ENCODE data around the gene IL10RB. TPM values are rescaled to one million over a fixed set of nuclear protein-coding genes. Genes with fewer than 3 reads are reported as not detected.

Gene IL10RB
- polyA plus RNA-seq, 1 donor (not counting 4 experiments of a cell fraction or from before 2014, with no cell fraction given): 19.6 TPM

GRCh38 chr21:33231526-33231925 lies 34.6 kb upstream of the IL10RB start:
- no peak overlapping the region for H2AFZ ChIP-seq (ENCODE audit: control insufficient read depth, low read length)
- peaks cover 9% of the 10 kb centered on the region for H3K4me1 ChIP-seq (ENCODE audit: control insufficient read depth, extremely low read depth, insufficient read depth, low read length)
- H3K27me3 ChIP-seq (ENCODE audit: control insufficient read depth, extremely low read depth, insufficient read depth, low read length): no peaks in the 10 kb centered on the region
- no peak overlapping the region for H3K4me3 ChIP-seq (ENCODE audit: control insufficient read depth in 2 of 3, extremely low read depth in 1 of 3, insufficient read depth in 2 of 3, low read depth in 1 of 3, low read length in 3 of 3)
- H3K4me2 ChIP-seq (ENCODE audit: control insufficient read depth, extremely low read depth, insufficient read depth, low read depth, low read length): peak overlapping the region; percentile 88
- no peaks in the 10 kb centered on the region for H4K20me1 ChIP-seq (ENCODE audit: control insufficient read depth, extremely low read depth, insufficient read depth, low read length)
- FAIRE-seq (no peak), DNase-seq (ENCODE audit: low read depth, low spot score) (no peak)
- peaks cover 18% of the 10 kb centered on the region for H3K79me2 ChIP-seq (ENCODE audit: control insufficient read depth, insufficient read depth, low read length)
- dilution Hi-C loops (cut with MboI; ENCODE audit: extremely low pct_ligation_motif_present, low sequenced_read_pairs): no loop called here
- H3K36me3 ChIP-seq (ENCODE audit: control insufficient read depth in 2 of 2, extremely low read depth in 1 of 2, insufficient read depth in 2 of 2, low read length in 2 of 2): no peaks in the 10 kb centered on the region
- no peaks in the 10 kb centered on the region for H3K9me1 ChIP-seq (ENCODE audit: control insufficient read depth, extremely low read depth, insufficient read depth, low read length)
- no peak overlapping the region for H3K9ac ChIP-seq (ENCODE audit: control insufficient read depth, extremely low read depth, insufficient read depth, low read length)
- TF ChIP-seq, protein P1, sequence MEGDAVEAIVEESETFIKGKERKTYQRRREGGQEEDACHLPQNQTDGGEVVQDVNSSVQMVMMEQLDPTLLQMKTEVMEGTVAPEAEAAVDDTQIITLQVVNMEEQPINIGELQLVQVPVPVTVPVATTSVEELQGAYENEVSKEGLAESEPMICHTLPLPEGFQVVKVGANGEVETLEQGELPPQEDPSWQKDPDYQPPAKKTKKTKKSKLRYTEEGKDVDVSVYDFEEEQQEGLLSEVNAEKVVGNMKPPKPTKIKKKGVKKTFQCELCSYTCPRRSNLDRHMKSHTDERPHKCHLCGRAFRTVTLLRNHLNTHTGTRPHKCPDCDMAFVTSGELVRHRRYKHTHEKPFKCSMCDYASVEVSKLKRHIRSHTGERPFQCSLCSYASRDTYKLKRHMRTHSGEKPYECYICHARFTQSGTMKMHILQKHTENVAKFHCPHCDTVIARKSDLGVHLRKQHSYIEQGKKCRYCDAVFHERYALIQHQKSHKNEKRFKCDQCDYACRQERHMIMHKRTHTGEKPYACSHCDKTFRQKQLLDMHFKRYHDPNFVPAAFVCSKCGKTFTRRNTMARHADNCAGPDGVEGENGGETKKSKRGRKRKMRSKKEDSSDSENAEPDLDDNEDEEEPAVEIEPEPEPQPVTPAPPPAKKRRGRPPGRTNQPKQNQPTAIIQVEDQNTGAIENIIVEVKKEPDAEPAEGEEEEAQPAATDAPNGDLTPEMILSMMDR (optimal IDR thresholded peaks at IDR 0.05 in 1 of 3, IDR thresholded peaks at IDR 0.05 in 1 of 3, conservative IDR thresholded peaks at IDR 0.05 in 1 of 3; ENCODE audit: extremely low read depth in 1 of 3, insufficient read depth in 2 of 3, low read length in 3 of 3): no peak
- no peak for TF ChIP-seq EZH2 (IDR thresholded peaks at IDR 0.05; ENCODE audit: low read length)
- no peak overlapping the region for H3K27ac ChIP-seq (ENCODE audit: control insufficient read depth, insufficient read depth, low read length)
- no peaks in the 10 kb centered on the region for H3K9me3 ChIP-seq (ENCODE audit: control insufficient read depth, low read depth, low read length)

DNA sequence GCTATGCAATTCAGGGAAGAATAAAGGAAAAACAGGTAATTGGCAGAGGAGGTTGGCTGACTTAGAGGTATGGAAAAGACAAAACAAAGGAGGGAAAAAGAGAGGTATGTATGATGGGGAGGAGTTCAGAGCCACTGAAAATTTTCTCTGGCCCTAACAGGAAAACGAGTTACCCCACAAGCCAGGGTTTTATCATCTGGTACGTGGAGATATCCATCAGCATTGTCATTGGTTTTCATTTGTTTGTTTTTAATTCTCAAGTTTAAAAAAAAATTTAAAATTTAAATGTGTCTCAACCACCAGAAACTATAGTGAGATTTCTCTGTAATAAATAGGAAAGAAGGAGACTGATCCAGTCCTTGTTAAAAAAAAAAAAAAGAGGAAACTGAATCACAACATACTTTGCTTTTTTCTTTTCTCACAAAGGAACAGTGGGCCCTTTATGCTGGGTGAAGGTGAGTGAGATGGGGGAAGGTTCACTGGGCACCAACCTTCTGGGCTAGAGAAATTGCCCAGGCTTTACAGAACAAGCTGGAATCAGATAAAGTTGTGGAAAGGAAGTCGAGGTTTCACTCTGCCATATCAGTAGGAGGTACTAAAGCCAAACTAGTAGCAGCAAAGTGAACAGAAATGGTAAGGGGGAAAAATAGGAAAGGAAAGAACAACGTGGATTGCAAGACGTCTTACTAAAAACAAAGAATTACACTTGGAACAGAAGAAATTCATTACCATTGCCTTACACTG lies 33.7 kb upstream of the IL10RB start:
- Histone ChIP-seq H3K9me1 (ENCODE audit: control insufficient read depth, extremely low read depth, insufficient read depth, low read length) (no peaks in the 10 kb centered on the region), H3K79me2 (ENCODE audit: control insufficient read depth, insufficient read depth, low read length) (peaks cover 18% of the 10 kb centered on the region)

More for the DNA sequence above, 33.7 kb upstream of the IL10RB start:
- Histone ChIP-seq H3K27me3 (ENCODE audit: control insufficient read depth, extremely low read depth, insufficient read depth, low read length) (no peaks in the 10 kb centered on the region), H3K9me3 (ENCODE audit: control insufficient read depth, low read depth, low read length) (no peaks in the 10 kb centered on the region), H3K9ac (ENCODE audit: control insufficient read depth, extremely low read depth, insufficient read depth, low read length) (no peak overlapping the region), H2AFZ (ENCODE audit: control insufficient read depth, low read length) (no peak overlapping the region), H3K4me2 (ENCODE audit: control insufficient read depth, extremely low read depth, insufficient read depth, low read depth, low read length) (no peak overlapping the region), H4K20me1 (ENCODE audit: control insufficient read depth, extremely low read depth, insufficient read depth, low read length) (no peaks in the 10 kb centered on the region), H3K27ac (ENCODE audit: control insufficient read depth, insufficient read depth, low read length) (no peak overlapping the region), H3K4me3 (ENCODE audit: control insufficient read depth in 2 of 3, extremely low read depth in 1 of 3, insufficient read depth in 2 of 3, low read depth in 1 of 3, low read length in 3 of 3) (no peak overlapping the region), H3K36me3 (ENCODE audit: control insufficient read depth in 2 of 2, extremely low read depth in 1 of 2, insufficient read depth in 2 of 2, low read length in 2 of 2) (no peaks in the 10 kb centered on the region), H3K4me1 (ENCODE audit: control insufficient read depth, extremely low read depth, insufficient read depth, low read length) (peaks cover 10% of the 10 kb centered on the region)
- DNase-seq (ENCODE audit: low read depth, low spot score): no peak
- peak; percentile 56 for FAIRE-seq
- no peak for TF ChIP-seq EZH2 (IDR thresholded peaks at IDR 0.05; ENCODE audit: low read length)
- TF ChIP-seq, protein P1 (optimal IDR thresholded peaks at IDR 0.05 in 1 of 3, IDR thresholded peaks at IDR 0.05 in 1 of 3, conservative IDR thresholded peaks at IDR 0.05 in 1 of 3; ENCODE audit: extremely low read depth in 1 of 3, insufficient read depth in 2 of 3, low read length in 3 of 3): no peak
- dilution Hi-C loops (cut with MboI; ENCODE audit: extremely low pct_ligation_motif_present, low sequenced_read_pairs): no loop called here
